K562 (cell line): ENCODE measurements around the gene CSK. TPM values are rescaled to one million over a fixed set of nuclear protein-coding genes. Genes with fewer than 3 reads are reported as not detected.

Source experiments
- ATF1 ChIP-seq, 2 experiments: fragments of 450-650 bp in 1 of 2; IDR thresholded peaks; 2 replicates each; pipeline ENCODE4 v1.6.1; 2016; ENCODE audit warnings: missing compliant biosample characterization in 1 of 2, missing genetic modification characterization in 1 of 2
- BMI1 ChIP-seq: fragments of 150-350 bp; IDR thresholded peaks from 2 replicates; pipeline ENCODE4 v1.6.1; 2014; ENCODE audit warnings: low read length
- BRCA1 ChIP-seq, 2 experiments: fragments of 450-650 bp in 1 of 2; sonication (generic) in 1 of 2; formaldehyde crosslinking in 1 of 2; IDR thresholded peaks; 2 replicates each; pipeline versions ENCODE4 v1.5.0 to v1.6.1; 2017 to 2020; ENCODE audit warnings: mild to moderate bottlenecking in 1 of 2, missing genetic modification reagents in 1 of 2
- COPS2 ChIP-seq: fragments of 450-650 bp; conservative IDR thresholded peaks from 2 replicates; pipeline ENCODE4 v1.6.1; 2016; ENCODE audit warnings: mild to moderate bottlenecking, moderate library complexity
- CTCFL ChIP-seq: IDR thresholded peaks from 2 replicates; pipeline ENCODE4 v1.6.1; 2011; ENCODE audit warnings: borderline replicate concordance, low read depth, mild to moderate bottlenecking, moderate library complexity, low read length; ENCODE audit not compliant: insufficient read depth, poor library complexity, severe bottlenecking
- E2F5 ChIP-seq: sonication (generic); formaldehyde crosslinking; IDR thresholded peaks from 2 replicates; pipeline ENCODE4 v1.8.0; 2022; ENCODE audit warnings: mild to moderate bottlenecking, missing genetic modification reagents
- EGR1 ChIP-seq: fragments of 450-650 bp; conservative IDR thresholded peaks from 2 replicates; pipeline ENCODE4 v1.6.1; 2017; ENCODE audit warnings: mild to moderate bottlenecking
- ELF1 ChIP-seq: fragments of 200-800 bp; sonication (Bioruptor generic); IDR thresholded peaks from 2 replicates; pipeline ENCODE4 v1.6.1; 2016; ENCODE audit warnings: missing genetic modification characterization, missing compliant biosample characterization
- ETS1 ChIP-seq: conservative IDR thresholded peaks from 2 replicates; pipeline ENCODE4 v1.6.1; 2011; ENCODE audit warnings: low read depth, mild to moderate bottlenecking, low read length; ENCODE audit not compliant: control insufficient read depth
- HES1 ChIP-seq: fragments of 450-650 bp; IDR thresholded peaks from 2 replicates; pipeline ENCODE4 v1.6.1; 2016; ENCODE audit warnings: low read depth, mild to moderate bottlenecking, moderate library complexity
- MAX ChIP-seq: sonication (generic); formaldehyde crosslinking; IDR thresholded peaks from 2 replicates; pipeline ENCODE4 v1.9.0; 2022; ENCODE audit warnings: mild to moderate bottlenecking, missing genetic modification reagents
- NCOA6 ChIP-seq: fragments of 450-650 bp; IDR thresholded peaks from 2 replicates; pipeline ENCODE4 v1.6.1; 2017; ENCODE audit warnings: mild to moderate bottlenecking
- PHF8 ChIP-seq: fragments of 200-600 bp; sonication (generic); IDR thresholded peaks from 2 replicates; pipeline ENCODE4 v1.6.1; 2012; ENCODE audit warnings: mixed run types, mild to moderate bottlenecking, inconsistent platforms, low read length, moderate library complexity, borderline replicate concordance
- POLR3G ChIP-seq: IDR thresholded peaks from 2 replicates; pipeline ENCODE4 v1.6.1; 2011; ENCODE audit not compliant: insufficient read length, insufficient replicate concordance; ENCODE audit errors: extremely low read depth
- PRPF4 ChIP-seq: fragments of 200-400 bp; formaldehyde crosslinking; IDR thresholded peaks from one replicate; pipeline ENCODE4 v1.6.1; 2017; ENCODE audit warnings: low read length, low read depth, mild to moderate bottlenecking; ENCODE audit not compliant: insufficient read depth, poor library complexity, severe bottlenecking
- RAD21 ChIP-seq, 2 experiments: fragments of 250-450 bp in 1 of 2; fragments of 450-650 bp in 1 of 2; sonication (Bioruptor Pico) in 1 of 2; formaldehyde crosslinking in 1 of 2; IDR thresholded peaks in 1 of 2; conservative IDR thresholded peaks in 1 of 2; 2 replicates each; pipeline versions ENCODE4 v1.4.0 to v1.8.0; 2020 to 2022; ENCODE audit warnings: mild to moderate bottlenecking in 2 of 2, moderate library complexity in 1 of 2
- RCOR1 ChIP-seq, 2 experiments: IDR thresholded peaks; 2 replicates each; pipeline ENCODE4 v1.6.1; 2012; ENCODE audit warnings: low read depth in 2 of 2, low read length in 2 of 2, borderline replicate concordance in 1 of 2, improper control_type of control experiment in 1 of 2
- SMAD4 ChIP-seq: fragments of 250-450 bp; sonication (Bioruptor Pico); conservative IDR thresholded peaks from 2 replicates; pipeline ENCODE4 v1.8.0; 2021; ENCODE audit warnings: inconsistent platforms, mild to moderate bottlenecking, moderate library complexity
- SPI1 ChIP-seq: IDR thresholded peaks from 2 replicates; pipeline ENCODE4 v1.6.1; 2011; ENCODE audit warnings: low read depth, low read length, control low read depth, borderline replicate concordance
- SUPT5H ChIP-seq: fragments of 450-650 bp; IDR thresholded peaks from 2 replicates; pipeline ENCODE4 v1.6.1; 2016
- ZNF695 ChIP-seq: fragments of 450-650 bp; formaldehyde crosslinking; IDR thresholded peaks from 2 replicates; pipeline ENCODE4 v1.4.0; 2020; ENCODE audit warnings: mild to moderate bottlenecking, moderate library complexity
- polyA plus RNA-seq, 8 experiments: library from polyadenylated mRNA; depleted of rRNA in 4 of 8; stranded (reverse) in 5 of 8; unstranded in 3 of 8; fragments of >200 nt; fragmentation: Nextera tagmentation in 2 of 8; fragmentation: Illumina TruSeq in 1 of 8; extraction: Ambion mirVana in 2 of 8; extraction: Trizol in 1 of 8; gene quantifications; 2 replicates each; pipeline versions ENCODE4 v1.2.1 to v1.2.3, GENCODE V29; 2011 to 2014; ENCODE audit warnings: inconsistent platforms in 1 of 8, missing spikeins in 1 of 8
- total RNA-seq, 7 experiments: library from RNA; depleted of rRNA in 6 of 7; stranded (reverse); fragments of >200 nt in 6 of 7; fragmentation: Illumina TruSeq in 2 of 7; extraction: Trizol in 2 of 7; gene quantifications; 2 replicates each; pipeline versions ENCODE4 v1.2.1 to v1.2.3, GENCODE V29; 2011 to 2021; ENCODE audit warnings: low replicate concordance in 1 of 7

The CSK gene
- total and polyA plus RNA-seq, 9 of the 15 experiments (the other 6 are each of a cell fraction or from before 2014, with no cell fraction given) = 1.5 to 112 (median 22.5) TPM

GRCh38 chr15:74781431-74782258 lies at the start of gene CSK (continued):
- no peak for TF ChIP-seq NCOA6
- TF ChIP-seq CTCFL = peak; percentile 77
- no peak for TF ChIP-seq ATF1 (CRISPR knock-in tag; IDR thresholded peaks at IDR 0.05)
- no peak for TF ChIP-seq ATF1 (tag; IDR thresholded peaks at IDR 0.05)
- TF ChIP-seq MAX = peak; percentile 62
- TF ChIP-seq ELF1 (tag) = peak; percentile 24; the same call in 1 of the 2 replicates
- no peak for TF ChIP-seq COPS2
- no peak for TF ChIP-seq BMI1
- no peak for TF ChIP-seq E2F5 (CRISPR knock-in tag)
- TF ChIP-seq HES1 = no peak
- TF ChIP-seq PHF8 = peak; percentile 64; the same call in 1 of the 2 replicates
- TF ChIP-seq PRPF4 = no peak
- TF ChIP-seq RCOR1 (IDR thresholded peaks at IDR 0.05; ENCODE audit: borderline replicate concordance in 1 of 2, low read depth in 2 of 2, low read length in 2 of 2) = no peak
- TF ChIP-seq ZNF695 (CRISPR knock-in tag) = no peak
- TF ChIP-seq POLR3G = no peak
- peak in 1 of 2 experiments; percentile 46; a peak in 2 of 4 replicates for TF ChIP-seq RAD21 (CRISPR knock-in tag; conservative IDR thresholded peaks at IDR 0.05 in 1 of 2, IDR thresholded peaks at IDR 0.05 in 1 of 2)
- TF ChIP-seq ETS1 = peak; percentile 45; the same call in 1 of the 2 replicates
- TF ChIP-seq SUPT5H = no peak
- TF ChIP-seq BRCA1 (IDR thresholded peaks at IDR 0.05) = no peak
- TF ChIP-seq BRCA1 (CRISPR knock-in tag; IDR thresholded peaks at IDR 0.05) = no peak
- peak; percentile 43; the same call in 1 of the 2 replicates for TF ChIP-seq SPI1
- TF ChIP-seq SMAD4 (CRISPR knock-in tag) = peak; percentile 61
- peak; percentile 84 for TF ChIP-seq EGR1
